Measurements from ENCODE around the gene SYTL2. TPM values are rescaled to one million over a fixed set of nuclear protein-coding genes. Genes with fewer than 3 reads are reported as not detected.

Gene SYTL2
- polyA plus RNA-seq, 1 of the 3 experiments (the other 2 are of a cell fraction): 36.0 TPM

DNA sequence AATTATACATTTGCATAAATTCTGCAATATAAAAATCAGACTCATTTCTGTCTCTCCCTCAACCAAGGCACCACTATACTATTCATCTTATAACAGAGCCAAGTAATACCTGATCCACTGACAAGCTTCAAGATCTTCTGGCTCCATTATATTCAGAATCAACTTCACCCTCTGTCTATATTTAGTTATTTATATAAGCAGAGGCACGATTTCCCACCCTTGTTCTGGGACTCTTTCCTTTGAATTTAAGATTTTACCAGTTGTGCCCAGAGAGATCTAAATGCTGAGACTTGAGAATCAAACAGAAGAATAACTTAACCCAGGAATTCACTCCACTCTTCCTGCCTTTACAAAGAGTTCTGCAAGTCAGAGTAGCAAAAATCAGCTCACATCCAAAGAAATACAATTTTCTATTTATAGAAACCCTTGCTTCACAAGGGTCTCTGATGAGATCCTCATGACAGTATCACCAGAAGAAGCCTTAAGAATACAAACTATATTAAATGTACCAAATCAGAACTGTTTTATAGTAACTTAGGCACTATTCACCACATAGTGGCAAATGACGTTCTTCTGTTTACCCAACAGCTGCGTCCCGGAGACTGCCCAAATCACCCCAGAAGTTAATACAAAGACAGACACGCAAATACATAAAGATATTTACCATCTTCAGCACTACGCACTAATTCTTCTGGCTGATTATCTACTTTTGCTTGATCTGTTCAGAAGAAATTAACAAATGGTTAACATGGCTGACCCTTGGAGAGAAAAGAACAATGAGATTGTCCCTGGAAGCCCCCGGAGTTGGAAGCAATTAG, 92.6 kb downstream of the SYTL2 start:
- peaks cover 15% of the 10 kb centered on the region for H3F3A ChIP-seq (replicated peaks; ENCODE audit: insufficient read depth)
- peak overlapping the region; percentile 86 to 88 for H3K27ac ChIP-seq (ENCODE audit: low read depth in 2 of 2, low read length in 1 of 2)
- ChIA-PET CTCF (interaction anchor here (1.7 to 2.4 kb wide), 2 partner anchors 19 to 136 kb away, joined by 3 to 7 read pairs; partner anchors contain the start of gene CCDC83), POLR2A (no interaction called here)
- no peak for DNase-seq
- peaks cover 0 to 8% of the 10 kb centered on the region in 2 experiments; a peak in 2 of 4 replicates for H3K4me1 ChIP-seq (ENCODE audit: control insufficient read depth in 1 of 2, insufficient read depth in 2 of 2, low read depth in 1 of 2, low read length in 1 of 2)
- H3K9me2 ChIP-seq: no peaks in the 10 kb centered on the region
- no peaks in the 10 kb centered on the region for H3K27me3 ChIP-seq (ENCODE audit: insufficient read depth)
- H3K4me3 ChIP-seq (ENCODE audit: low read depth in 2 of 2, low read length in 1 of 2): peak overlapping the region; percentile 41 to 53; a peak in 3 of 4 replicates
- H3K36me3 ChIP-seq (replicated peaks in 1 of 2; ENCODE audit: control insufficient read depth in 1 of 2, insufficient read depth in 2 of 2, low read length in 1 of 2): no peaks in the 10 kb centered on the region
- 46% methylated on average over 7 of the region's 7 CpGs for WGBS (ENCODE audit: low lambda C conversion rate)
- peak overlapping the region; percentile 73 for H3K4me2 ChIP-seq
- peak overlapping the region; percentile 72 for H3K9ac ChIP-seq
- H4K20me1 ChIP-seq (ENCODE audit: insufficient read depth): no peaks in the 10 kb centered on the region
- TF ChIP-seq, protein P1, sequence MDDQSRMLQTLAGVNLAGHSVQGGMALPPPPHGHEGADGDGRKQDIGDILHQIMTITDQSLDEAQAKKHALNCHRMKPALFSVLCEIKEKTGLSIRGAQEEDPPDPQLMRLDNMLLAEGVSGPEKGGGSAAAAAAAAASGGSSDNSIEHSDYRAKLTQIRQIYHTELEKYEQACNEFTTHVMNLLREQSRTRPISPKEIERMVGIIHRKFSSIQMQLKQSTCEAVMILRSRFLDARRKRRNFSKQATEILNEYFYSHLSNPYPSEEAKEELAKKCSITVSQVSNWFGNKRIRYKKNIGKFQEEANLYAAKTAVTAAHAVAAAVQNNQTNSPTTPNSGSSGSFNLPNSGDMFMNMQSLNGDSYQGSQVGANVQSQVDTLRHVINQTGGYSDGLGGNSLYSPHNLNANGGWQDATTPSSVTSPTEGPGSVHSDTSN (IDR thresholded peaks at IDR 0.05): no peak
- TF ChIP-seq FOXJ3 (CRISPR knock-in tag; IDR thresholded peaks at IDR 0.05) (no peak), SIN3A (IDR thresholded peaks at IDR 0.05; ENCODE audit: borderline replicate concordance, low read depth, low read length) (no peak), RXRA (IDR thresholded peaks at IDR 0.05; ENCODE audit: borderline replicate concordance, low read depth) (no peak), RAD21 (IDR thresholded peaks at IDR 0.05; ENCODE audit: low read length) (no peak), EZH2phosphoT487 (IDR thresholded peaks at IDR 0.05; ENCODE audit: borderline replicate concordance, low read depth) (no peak), GATA2 (CRISPR knock-in tag; IDR thresholded peaks at IDR 0.05) (no peak), CHD2 (IDR thresholded peaks at IDR 0.05; ENCODE audit: low read length, partially characterized antibody) (no peak), TCF12 (IDR thresholded peaks at IDR 0.05) (no peak), YY1 (IDR thresholded peaks at IDR 0.05; ENCODE audit: low read depth) (no peak), FOSL2 (IDR thresholded peaks at IDR 0.05; ENCODE audit: borderline replicate concordance, low read depth) (no peak), NFIC (IDR thresholded peaks at IDR 0.05; ENCODE audit: borderline replicate concordance) (no peak), ELF1 (IDR thresholded peaks at IDR 0.05) (no peak; the same call in 1 of the 2 replicates), SMC3 (IDR thresholded peaks at IDR 0.05; ENCODE audit: low read depth, low read length) (no peak), TAF1 (IDR thresholded peaks at IDR 0.05; ENCODE audit: borderline replicate concordance, low read depth, low read length) (no peak), RFX5 (IDR thresholded peaks at IDR 0.05; ENCODE audit: low read length) (no peak)
- TF ChIP-seq, protein P2, sequence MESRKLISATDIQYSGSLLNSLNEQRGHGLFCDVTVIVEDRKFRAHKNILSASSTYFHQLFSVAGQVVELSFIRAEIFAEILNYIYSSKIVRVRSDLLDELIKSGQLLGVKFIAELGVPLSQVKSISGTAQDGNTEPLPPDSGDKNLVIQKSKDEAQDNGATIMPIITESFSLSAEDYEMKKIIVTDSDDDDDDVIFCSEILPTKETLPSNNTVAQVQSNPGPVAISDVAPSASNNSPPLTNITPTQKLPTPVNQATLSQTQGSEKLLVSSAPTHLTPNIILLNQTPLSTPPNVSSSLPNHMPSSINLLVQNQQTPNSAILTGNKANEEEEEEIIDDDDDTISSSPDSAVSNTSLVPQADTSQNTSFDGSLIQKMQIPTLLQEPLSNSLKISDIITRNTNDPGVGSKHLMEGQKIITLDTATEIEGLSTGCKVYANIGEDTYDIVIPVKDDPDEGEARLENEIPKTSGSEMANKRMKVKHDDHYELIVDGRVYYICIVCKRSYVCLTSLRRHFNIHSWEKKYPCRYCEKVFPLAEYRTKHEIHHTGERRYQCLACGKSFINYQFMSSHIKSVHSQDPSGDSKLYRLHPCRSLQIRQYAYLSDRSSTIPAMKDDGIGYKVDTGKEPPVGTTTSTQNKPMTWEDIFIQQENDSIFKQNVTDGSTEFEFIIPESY (IDR thresholded peaks at IDR 0.05; ENCODE audit: borderline replicate concordance, low read depth): no peak
- TF ChIP-seq, protein P3, sequence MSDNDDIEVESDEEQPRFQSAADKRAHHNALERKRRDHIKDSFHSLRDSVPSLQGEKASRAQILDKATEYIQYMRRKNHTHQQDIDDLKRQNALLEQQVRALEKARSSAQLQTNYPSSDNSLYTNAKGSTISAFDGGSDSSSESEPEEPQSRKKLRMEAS (IDR thresholded peaks at IDR 0.05; ENCODE audit: low read depth): no peak
- H2AFZ ChIP-seq (ENCODE audit: low read depth): peak overlapping the region; percentile 83
- no peaks in the 10 kb centered on the region for H3K79me2 ChIP-seq (ENCODE audit: insufficient read depth)
- H3K9me3 ChIP-seq: no peaks in the 10 kb centered on the region

Measured in SK-N-SH (cell line).